GM10266 (cell line): ENCODE data around the gene TAF6.

Source experiments
- DNase-seq: peaks from one replicate; pipeline ENCODE4 v3.0.0; 2012; ENCODE audit errors: extremely low spot score
- TF ChIP-seq, protein P1 (sequence below): IDR thresholded peaks from 2 replicates; pipeline ENCODE4 v1.5.1; 2012; ENCODE audit warnings: mild to moderate bottlenecking, low read depth; ENCODE audit not compliant: control insufficient read depth, insufficient read depth; ENCODE audit errors: missing control alignments

Gene TAF6

DNA sequence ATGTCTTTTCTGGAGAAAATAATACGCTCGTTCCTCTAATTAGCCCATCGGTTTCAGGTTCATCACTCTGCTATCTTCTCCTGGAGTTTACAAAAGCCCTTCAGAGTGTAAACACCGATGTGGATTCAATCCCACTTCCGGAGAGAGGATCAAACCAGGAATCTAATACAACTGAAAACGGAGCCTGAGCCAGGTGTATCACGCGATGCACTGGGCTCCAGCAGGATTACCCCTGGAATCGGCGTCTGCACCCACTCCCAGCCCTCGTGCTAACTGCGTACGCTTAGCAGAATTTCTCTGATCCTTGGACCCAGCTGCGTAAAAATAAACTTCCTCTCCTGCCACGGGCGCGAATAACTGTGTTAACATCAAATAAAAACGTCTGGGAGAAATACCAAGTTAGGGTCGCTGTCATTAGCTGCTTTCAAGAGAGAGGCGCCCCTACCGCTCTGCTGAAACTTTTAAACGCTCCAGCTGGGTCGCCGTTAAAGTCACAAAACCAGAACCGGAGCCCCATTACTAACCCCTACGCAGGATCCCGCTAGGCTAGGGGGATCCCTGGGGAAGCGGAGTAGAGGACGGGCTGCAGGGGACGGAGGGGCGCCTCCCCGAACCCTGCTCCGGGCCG, 38.1 kb downstream of the TAF6 start:
- TF ChIP-seq, protein P1, sequence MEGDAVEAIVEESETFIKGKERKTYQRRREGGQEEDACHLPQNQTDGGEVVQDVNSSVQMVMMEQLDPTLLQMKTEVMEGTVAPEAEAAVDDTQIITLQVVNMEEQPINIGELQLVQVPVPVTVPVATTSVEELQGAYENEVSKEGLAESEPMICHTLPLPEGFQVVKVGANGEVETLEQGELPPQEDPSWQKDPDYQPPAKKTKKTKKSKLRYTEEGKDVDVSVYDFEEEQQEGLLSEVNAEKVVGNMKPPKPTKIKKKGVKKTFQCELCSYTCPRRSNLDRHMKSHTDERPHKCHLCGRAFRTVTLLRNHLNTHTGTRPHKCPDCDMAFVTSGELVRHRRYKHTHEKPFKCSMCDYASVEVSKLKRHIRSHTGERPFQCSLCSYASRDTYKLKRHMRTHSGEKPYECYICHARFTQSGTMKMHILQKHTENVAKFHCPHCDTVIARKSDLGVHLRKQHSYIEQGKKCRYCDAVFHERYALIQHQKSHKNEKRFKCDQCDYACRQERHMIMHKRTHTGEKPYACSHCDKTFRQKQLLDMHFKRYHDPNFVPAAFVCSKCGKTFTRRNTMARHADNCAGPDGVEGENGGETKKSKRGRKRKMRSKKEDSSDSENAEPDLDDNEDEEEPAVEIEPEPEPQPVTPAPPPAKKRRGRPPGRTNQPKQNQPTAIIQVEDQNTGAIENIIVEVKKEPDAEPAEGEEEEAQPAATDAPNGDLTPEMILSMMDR, result no peak
- DNase-seq, result no peak

- TF ChIP-seq, protein P1, result no peak
- DNase-seq, result no peak
Observed at GRCh38 chr7:100079024-100079560, 40.1 kb downstream of the TAF6 start.

GRCh38 chr7:100077205-100077604, 42.0 kb downstream of the TAF6 start:
- no peak for DNase-seq
- TF ChIP-seq, protein P1, result no peak

DNA sequence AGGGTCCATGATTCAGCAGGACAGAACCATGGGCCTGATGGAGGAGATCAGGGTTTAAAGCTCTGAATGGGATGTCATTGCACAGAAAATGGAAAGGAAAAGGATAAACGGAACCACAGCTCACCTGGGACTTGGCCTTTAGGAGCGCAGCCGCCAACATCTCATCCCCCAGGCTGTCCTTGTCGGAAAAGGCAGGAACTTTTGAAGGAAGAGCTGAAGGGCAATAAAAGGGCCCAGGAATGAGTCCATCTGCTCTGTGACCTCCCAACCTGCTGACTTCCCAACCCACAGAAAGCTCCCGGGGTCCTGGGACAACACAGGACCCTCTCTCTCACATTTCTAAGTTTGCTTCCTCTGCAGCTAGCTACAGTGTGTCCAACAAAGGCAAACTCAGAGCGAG, 43.7 kb downstream of the TAF6 start:
- DNase-seq, result no peak
- TF ChIP-seq, protein P1, result no peak

DNA sequence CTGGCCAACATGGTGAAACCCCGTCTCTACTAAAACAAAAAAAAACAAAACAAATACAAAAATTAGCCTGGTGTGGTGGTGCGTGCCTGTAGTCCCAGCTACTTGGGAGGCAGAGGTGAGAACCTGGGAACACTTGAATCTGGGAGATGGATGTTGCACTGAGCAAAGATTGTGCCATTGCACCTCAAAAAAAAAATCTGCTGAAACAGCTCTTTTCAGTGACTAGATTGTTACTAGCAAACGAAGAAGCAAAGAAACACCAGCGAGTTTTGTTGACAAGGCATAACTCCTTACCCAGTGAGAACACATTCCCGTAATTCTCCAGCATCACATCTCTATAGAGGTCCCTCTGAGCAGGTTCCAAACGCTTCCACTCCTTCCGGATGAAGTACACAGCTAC, 44.3 kb downstream of the TAF6 start:
- no peak for DNase-seq
- TF ChIP-seq, protein P1, result no peak

GRCh38 chr7:100072462-100072861, 46.7 kb downstream of the TAF6 start:
- TF ChIP-seq, protein P1, result no peak
- DNase-seq, result no peak

- TF ChIP-seq, protein P1, result no peak
- no peak for DNase-seq
Observed at GRCh38 chr7:100071018-100071723, 48.0 kb downstream of the TAF6 start.
